GM19035 (cell line): ENCODE results near the gene USP20.
"Not testable (repeated sequence)": the region's sequence is repeated elsewhere in the genome, so short reads cannot be mapped to it uniquely, and the experiment has no call there.

Source experiments
- ATAC-seq: cut with Tn5 transposase; IDR thresholded peaks from one replicate; pipeline ENCODE4 v1.9.1; 2021; ENCODE audit not compliant: unreplicated experiment

Gene USP20

DNA sequence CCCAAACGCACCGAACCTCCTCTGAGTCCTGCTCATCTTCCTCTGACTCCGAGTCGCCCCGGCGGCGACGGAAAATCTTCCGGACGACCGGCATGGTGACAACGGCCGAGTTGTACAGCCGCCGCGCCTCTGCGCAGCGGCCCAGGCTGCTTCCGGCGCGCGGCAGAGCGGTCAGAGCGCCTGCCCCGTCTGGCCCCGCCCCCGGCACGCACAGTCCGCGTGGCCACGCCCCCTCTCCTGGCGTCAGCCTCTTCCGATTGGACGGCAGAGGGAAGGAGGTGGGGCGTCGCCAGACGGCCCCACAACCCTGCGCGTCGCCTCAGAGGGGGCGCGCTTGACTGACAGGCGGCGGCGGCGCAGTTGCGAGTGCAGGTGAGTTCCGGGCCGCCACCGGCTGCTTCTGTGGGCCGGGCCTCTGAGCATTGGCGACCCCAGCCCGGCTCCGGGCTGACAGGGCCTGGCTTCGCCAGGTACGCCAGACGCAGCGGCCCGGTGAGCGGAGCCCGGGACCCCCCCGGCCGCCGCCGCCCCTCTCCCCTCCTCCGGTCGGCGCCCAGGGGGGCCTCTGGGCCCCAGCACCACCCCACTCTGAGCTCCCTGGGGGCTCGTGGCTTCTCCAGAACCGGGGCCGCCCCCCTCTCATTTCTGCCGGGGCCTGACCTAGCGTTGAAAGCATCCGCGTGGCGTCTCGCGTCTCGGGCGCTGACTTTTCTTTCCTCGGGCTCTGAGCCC, at the start of gene USP20, which contains the start of gene C9orf78:
Gene USP20, plus strand, starts transcription at position 331 of the 732 bp plus-strand sequence. CDS start 17,098 bp downstream, outside the sequence.
Gene C9orf78, minus strand, starts transcription at position 148 of the 732 bp plus-strand sequence. Its CDS starts 54 bp downstream, at position 94.
- ATAC-seq, result peak; percentile 89

DNA sequence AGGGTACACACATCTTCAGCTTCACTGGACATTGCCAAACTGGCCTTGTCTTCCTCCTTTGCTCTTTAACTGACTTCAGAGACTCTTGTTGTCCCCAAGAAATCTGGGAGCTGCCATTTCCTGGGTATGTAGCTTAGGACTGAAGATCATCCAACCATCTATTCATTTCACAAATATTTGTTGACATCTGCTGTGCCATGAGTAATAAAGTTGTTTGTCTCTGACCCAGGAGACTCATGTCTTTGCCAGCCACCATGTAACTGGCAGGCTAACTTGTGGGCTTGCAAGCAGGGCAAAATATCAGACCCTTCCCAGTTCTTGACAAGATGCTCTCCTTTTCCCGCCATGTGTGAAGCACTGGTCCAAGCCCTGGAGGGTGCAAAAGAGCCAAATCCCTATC, 49.4 kb upstream of the USP20 start:
- no peak for ATAC-seq

DNA sequence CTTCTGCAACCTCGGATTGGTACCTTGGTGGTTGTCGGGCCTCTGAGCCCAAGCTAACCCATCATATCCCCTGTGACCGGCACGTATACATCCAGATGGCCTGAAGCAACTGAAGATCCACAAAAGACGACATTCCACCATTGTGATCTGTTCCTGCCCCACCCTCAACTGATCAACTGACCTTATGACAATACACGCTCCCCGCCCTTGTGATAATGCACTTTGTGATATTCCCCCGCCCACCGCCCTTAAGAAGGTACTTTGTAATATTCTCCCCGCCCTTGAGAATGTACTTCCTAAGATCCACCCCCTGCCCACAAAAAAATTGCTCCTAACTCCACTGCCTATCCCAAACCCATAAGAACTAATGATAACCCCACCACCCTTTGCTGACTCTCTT, 48.8 kb upstream of the USP20 start:
- no peak for ATAC-seq

DNA sequence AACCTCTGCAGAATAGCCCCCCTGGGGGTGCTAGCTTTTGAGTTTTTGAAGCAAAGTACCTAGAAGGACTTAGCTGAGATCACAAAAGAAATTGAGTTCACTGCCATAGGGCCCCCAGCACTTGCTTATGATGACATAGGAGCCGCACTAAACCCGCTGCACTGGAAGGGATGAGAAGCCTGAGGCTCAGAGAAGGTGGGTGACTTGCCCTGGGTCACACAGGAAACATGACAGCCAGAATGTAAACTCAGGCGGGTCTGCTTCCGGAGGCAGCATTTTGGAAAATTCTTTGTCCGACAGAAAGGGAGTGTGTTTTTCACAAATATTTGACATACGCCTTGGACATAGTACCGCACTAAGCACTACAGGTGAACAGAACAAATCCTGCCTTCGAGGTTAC, 40.7 kb upstream of the USP20 start:
- ATAC-seq, result no peak

DNA sequence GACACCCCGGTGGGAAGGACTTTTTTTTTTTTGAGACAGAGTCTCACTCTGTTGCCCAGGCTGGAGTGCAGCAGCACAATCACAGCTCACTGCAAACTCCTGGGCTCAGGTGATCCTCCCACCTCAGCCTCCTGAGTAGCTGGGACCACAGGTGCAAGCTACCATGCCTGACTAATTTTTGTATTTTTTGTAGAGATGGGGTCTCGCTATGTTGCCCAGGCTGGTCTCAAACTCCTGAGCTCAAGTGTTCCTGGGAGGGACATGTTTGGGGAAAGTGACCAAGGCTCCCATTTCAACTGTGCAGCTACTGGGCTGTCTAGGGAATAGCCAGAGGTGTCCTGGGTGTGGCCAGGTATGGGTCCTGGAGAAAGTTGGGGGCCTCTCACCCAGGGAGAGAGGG, 39.2 kb upstream of the USP20 start:
- not testable (repeated sequence) for ATAC-seq

DNA sequence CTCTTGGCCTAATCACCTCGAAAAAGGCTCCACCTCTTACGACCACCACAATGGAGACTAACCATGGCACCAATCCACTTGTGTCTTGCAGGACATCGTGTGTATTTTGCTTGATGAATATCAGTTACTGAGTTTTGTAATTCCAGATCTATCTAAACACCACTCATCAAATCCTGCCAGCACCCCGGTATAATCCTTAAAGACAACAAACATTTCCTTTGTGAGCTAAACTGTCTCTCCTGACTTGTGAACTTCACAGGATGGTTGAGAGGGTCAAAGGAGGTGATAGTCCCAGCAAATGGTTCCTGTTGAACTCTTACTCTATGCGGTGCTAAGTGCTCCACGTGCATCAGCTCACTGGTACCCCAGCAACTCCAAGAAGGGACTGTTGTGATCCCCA, 36.3 kb upstream of the USP20 start:
- no peak for ATAC-seq

DNA sequence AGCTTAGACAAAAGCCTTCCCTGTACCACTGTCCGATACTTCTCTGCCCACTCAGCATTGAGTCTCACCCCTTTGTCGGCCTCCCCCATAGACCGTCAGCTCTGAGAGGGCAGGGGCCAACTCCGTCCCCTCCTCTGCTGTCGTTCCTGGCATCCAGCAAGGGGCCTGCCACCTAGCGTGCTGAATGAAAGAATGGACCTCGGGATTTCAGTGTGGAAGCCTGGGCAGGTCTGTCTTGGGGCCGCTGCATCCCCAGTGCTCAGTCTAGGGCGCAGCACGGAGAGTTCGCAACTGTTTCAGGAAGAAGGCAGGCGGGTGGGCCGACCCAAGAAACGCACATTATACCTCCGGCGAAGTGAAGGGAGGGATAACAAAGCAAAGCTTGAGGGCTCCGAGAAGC, 33.8 kb upstream of the USP20 start:
- ATAC-seq, result no peak

DNA sequence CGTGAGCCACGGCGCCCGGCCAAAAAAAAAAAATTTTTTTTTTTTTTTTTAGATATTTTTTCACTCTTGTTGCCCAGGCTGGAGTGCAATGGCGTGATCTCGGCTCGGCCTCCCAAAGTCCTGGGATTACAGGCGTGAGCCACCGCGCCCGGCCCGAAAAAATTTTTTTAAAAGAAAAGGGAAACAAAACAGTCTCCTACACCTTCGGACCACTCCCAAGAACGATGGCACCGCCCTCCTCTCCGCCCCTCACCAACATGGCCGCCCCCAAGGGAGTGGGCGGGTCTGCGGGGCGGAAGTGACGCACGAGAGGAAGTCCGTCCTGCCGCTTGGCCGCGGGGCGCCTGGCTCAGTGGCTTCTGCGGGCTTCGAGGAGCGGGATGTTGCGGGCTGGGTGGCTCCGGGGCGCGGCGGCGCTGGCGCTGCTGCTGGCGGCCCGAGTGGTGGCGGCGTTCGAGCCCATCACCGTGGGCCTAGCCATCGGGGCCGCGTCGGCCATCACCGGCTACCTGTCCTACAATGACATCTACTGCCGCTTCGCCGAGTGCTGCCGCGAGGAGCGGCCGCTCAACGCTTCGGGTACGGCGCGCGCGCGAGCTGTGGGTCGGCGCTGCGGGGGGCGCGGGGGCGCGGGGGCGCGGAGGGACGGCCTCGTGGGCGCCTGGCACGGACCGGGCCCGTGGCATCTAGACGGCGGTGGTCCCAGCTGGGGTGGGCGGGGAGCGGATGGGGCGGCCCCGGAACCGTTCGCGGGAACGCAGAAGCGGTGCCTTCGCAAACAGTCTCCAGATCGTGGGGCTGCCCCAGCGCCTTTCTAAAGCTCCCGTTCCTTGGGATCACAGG, 32.2 kb upstream of the USP20 start, which contains the start of gene TOR1B:
Gene TOR1B, plus strand, starts transcription at position 352 of the 843 bp plus-strand sequence. Its CDS starts 29 bp downstream, at position 381.
- ATAC-seq, result peak; percentile 92

DNA sequence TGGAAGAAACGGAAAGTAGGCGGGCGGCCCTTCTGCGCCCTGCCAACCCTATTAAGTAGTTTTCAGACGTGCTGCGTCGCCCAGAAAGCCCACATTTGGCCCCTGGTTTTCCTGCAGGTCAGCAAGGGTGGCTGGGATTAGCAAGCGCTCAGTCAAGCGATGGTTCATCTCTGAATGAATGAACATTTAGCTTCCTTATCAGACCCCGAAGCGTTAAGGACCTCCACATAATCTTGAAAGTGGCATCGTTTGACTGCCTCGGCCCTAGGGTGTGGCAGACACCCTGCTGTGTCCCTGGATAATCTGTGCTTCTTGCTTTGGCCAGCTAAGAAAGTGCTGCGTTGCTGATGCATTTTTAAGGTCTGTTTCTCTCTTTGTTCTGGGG, 31.6 kb upstream of the USP20 start:
- ATAC-seq, result no peak

DNA sequence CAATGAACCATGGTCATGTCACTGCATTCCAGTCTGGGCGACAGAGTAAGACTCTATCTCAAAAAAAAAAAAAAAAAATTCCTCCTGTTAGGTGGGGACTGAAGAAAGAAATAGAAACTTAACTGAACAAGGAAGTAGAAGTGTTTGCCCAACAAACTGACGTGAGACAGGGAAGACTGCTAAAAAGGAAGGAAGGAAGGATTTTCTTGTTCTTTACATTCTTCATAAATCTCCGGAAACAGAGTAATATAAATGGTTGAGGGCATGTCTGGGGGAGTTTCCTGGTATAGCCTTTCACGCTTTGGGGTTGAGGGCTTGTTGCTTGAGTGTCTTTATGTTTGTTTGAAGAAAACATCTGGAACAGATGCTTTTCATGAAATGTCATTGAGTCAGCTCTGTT, 29.2 kb upstream of the USP20 start:
- ATAC-seq, result no peak

DNA sequence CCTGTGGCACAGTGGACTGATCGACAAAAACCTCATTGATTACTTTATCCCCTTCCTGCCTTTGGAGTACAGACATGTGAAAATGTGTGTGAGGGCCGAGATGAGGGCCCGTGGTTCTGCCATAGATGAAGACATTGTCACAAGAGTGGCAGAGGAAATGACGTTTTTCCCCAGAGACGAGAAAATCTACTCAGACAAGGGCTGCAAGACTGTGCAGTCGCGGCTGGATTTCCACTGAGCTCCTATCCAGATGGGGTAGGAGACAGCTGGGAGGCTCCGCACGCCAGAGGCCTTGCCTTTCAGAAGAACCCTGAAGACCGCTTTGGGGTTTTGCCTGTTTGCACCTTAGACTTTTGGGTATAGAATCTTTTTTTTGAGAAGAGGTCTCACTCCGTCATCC, 25.9 kb upstream of the USP20 start:
- no peak for ATAC-seq

DNA sequence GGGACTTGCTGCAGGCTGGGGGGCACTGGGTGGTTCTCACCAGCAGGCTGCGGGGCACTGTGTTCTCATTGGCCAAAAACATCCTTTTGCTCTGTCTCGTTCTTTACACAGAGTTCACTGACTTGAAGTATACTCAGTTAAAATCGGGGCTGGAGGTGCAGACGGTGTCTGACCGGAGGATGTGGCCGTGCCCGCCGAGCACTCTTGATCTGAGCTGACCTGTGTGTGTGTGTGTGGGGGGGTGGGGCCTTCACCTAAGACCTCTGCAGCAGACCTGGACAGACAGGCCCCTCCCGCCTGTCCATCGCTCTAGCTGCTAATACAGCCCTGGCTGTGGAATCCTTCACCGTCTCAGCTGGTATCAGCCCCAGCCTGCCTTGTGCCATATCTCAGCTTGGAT, 25.1 kb upstream of the USP20 start:
- no peak for ATAC-seq

DNA sequence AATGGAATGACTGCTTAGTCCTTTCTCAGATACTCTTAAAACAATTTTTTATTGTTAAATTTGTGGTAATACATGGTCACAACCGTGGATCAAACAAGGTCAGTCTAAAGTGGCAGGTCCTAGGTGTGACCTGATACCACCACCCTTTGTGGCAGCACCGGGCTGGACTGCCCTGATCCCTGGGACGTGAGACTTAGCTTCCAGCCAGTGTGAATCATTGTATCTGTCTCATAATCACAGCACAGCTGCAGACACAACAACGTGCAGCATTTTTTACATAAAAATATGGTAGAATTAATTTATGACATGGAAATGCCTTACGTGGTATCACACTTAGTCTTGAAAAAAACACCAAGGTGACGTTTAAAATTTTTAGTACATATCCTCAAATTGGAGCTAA, 24.5 kb upstream of the USP20 start:
- no peak for ATAC-seq

DNA sequence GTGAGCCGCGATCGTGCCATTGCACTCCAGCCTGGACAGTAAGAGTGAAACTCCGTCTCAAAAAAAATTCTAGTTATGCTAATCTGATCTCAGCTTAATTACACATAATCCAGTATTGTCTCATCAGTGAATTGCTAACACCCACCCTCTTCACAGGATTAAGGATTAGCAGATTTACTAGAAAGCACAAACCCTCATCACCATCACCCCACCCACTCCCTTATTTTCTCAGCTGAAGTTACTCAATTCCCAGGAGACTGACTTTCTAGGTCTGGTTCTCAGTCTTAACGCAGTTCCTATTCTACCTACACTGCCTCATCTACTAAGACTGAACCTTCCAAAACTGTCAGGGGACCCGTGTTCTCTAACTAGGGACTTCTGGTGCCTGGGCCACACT, 23.3 kb upstream of the USP20 start:
- ATAC-seq, result no peak

DNA sequence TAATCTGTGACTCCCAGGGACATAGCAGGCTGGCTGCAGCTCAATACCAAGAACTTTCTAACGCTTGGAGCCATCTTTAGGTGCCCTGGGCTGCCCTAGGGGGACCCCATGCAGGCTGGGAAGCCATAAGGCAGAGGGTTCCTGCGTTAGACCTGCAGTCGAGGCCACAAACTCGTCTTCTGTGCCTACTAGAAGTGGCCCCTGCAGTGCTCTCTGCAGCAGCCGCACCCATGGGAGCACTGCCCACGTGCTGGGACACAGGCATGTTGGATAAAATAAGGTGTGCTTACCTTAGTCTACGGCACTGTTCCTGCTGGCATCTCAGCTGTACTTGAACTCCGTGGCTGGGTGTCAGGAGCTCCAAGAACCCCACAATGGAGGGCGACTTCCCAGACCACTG, 22.9 kb upstream of the USP20 start:
- no peak for ATAC-seq

DNA sequence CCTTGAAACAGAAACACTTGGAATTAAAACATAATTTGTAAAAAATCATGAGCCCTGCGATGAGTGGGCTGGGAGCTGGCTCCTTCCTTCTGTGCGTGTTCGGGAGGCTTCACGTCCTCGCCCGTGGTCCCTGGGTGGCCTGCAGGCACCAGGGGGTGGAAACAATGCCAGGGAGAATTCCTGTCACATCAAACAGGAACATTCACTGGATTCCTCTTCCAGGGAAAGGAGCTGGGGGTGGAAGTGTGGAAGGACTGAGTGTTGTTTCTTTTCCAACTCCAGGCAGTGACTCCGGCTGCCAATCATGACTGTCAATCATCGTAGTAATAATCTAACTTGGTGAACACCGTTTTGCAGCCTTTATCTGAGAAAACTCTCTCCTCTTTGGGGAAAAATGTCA, 21.6 kb upstream of the USP20 start:
- no peak for ATAC-seq

DNA sequence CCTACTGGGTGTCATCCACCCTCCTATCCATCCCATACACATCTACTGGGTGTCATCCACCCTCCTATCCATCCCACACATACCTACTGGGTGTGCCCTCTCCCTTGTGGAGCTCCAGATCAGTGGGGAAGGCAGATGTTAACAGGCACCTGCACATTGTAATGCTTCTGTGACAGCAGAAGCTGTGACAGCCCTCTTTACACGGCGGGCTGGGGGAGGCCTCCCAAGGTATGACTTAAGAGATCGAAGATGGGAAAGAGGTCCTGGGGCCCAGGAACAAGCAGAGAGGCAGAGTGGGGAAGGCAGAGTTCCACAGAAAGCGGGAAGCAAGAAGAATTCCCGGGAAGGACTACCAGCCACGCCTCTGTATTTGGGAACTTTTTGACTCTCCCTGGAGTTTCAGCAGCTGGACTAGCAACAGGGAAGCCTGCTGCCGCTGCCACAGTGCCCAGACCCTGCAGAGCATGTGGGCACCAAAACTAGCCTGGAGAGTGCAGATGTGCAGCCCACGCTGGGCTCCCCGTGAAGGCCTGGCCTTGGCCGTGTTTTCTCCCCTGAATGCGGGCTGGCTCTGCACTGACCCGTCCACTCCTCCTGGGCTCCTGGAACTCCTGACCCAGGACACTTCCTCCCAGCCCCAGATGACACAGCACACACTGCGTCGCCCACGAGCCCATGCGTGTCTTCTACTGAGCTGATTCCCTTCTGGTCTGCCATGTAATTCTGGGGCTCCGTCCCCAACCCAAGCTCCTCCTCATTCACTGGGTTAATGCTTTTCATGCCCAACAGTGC, 20.6 kb upstream of the USP20 start:
- no peak for ATAC-seq

DNA sequence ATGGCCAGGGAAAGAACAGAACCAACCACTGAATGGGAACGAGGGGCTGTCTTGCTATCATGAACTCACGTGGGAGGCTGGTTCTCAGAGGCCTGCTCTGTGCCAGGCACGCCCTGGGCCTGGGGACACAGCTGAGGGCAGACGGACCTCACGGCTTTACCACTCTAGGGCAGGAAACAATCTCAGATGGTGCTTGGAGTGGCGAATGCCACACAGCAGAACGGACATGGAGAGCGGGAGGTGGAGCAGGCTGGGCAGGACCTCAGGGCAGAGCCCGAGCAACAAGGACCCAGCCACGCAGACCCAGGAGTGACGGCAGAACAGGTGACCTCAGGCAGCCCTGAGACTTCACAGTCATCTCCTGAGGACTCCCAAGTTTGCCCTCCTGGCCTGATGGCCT, 20.0 kb upstream of the USP20 start:
- ATAC-seq, result no peak

DNA sequence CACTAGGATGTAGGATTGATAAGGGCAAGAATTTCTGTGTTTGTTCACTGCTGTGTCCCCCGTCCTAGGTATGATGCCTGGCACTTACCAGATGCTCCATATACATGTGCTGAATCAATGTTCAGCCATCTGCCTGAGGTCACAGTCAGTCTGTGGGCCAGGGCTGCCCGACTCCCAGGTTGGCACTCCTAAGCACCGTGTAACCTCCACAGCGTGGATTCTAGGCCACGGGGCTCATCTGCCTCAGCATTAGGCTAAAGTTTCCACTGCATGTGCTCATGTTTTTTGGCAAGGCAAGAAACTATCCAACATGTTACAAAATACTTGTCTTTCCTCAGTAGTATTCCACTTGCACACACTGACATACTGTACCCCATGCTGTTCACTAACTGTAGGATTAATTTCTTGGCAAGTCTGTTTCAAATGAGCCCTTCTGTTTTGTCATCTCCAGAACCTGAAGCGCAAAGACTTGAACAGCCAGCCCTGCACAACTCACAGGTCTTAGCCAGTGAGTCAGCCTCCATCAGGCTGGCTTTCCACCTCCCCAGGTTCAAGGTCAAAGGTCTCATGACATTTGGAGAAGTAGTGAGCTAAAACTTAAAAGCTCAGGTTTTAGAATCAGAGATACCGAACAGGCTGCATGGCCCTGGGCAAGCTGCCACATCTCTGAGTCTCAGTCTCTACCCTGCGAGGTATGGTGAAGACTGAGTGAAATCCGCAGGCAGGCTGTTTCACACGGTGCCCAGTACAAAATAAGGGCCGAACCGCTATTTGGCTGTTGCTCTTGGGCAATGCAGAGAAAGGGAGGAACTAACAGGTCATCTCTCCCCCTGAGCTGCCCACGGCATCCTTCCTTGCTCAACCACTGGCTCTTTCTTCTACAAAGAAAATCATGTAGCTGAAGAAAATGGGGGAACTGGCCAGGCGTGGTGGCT, 18.5 kb upstream of the USP20 start:
- no peak for ATAC-seq

DNA sequence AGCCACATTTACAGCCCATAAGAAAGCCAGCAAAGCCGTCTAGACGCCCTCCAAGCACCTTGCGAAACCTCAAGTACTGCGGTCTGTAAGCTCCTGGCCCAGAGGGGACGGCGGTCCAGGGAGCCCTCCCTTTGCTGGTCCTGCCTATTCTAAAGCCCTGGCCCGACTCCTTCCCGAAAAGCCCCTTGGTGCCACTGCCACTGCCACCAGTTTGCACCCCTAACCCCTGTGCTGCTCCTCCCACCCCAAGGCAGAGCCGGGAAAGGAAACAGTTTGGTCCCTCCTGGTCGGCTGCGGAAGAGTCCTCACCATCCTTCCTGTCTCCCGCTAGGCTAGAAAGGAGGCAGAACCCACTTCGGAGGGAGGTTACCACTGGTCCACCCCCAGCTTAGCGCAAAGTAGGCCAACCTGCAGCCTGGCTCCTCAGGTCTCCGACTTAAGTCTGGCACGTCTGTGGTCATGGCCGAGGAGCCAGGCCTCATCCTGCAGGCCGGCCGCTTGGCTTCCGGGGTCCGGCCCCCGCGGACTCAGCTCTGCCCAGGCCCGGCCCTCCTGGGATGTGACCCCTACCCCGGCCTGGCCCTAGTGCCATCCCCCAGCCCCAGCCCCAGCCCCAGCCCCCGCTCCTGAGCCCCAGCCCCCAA, 12.2 kb upstream of the USP20 start:
- ATAC-seq, result no peak
